Memory B cell (primary cell): ENCODE data around the gene CALD1.

Source experiments
- ATAC-seq: fragments of 150-1000 bp; cut with Tn5 transposase; 2 replicates; pipeline ENCODE4 v1.10.0; 2021; ENCODE audit warnings: low read depth, mild to moderate bottlenecking, moderate library complexity
- DNase-seq, 2 donors: peaks; one replicate each; pipeline ENCODE4 v3.0.0; 2022; ENCODE audit warnings: low spot score in 2 of 2
- H3K27ac Mint-ChIP-seq: one replicate; pipeline ENCODE4 v1.8.0; 2022; ENCODE audit warnings: mild to moderate bottlenecking, moderate library complexity, mixed read lengths
- H3K27me3 Mint-ChIP-seq: one replicate; pipeline ENCODE4 v1.8.0; 2022; ENCODE audit warnings: mixed read lengths
- H3K36me3 Mint-ChIP-seq: one replicate; pipeline ENCODE4 v1.8.0; 2022; ENCODE audit warnings: mild to moderate bottlenecking, mixed read lengths
- H3K4me1 Mint-ChIP-seq: one replicate; pipeline ENCODE4 v1.8.0; 2022; ENCODE audit warnings: mixed read lengths
- H3K4me3 Mint-ChIP-seq: one replicate; pipeline ENCODE4 v1.8.0; 2022; ENCODE audit warnings: mild to moderate bottlenecking, moderate library complexity, mixed read lengths
- H3K9me3 Mint-ChIP-seq: one replicate; pipeline ENCODE4 v1.8.0; 2022; ENCODE audit warnings: mixed read lengths

Gene CALD1

DNA sequence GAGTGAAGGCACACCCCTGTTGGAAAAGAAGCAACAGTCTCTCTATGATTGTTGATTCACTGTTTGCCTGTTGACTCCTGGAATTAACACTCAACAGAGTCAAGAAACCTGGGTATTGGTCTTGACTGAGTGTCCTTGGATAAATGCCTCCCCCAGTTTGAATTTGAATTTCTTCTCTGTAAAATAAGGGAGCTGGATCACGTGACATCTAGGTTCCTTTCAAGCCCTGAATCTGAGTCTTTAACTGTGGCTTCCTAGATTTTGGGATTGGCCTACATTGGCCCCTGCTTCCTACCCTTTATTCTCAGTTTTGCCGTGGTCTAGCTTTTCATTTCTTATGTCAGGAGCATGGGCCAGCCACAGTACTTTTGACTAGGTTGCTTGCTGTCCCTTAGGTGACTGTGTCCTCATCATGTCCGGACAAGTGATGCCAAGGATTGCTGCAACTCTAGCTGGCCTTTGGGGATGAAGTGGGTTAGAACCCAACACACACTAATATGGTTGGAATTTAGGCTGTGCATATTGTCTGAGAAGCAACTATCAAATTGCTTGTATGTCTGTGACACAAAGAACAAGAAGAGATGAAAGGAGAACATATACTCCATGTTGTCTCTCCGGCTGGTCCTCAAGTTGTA, 35.4 kb downstream of the CALD1 start:
- H3K27me3 Mint-ChIP-seq, result peaks cover 7% of the 10 kb centered on the region
- no peak overlapping the region for H3K27ac Mint-ChIP-seq
- no peaks in the 10 kb centered on the region for H3K36me3 Mint-ChIP-seq
- H3K4me3 Mint-ChIP-seq, result no peak overlapping the region
- no peaks in the 10 kb centered on the region for H3K9me3 Mint-ChIP-seq
- ATAC-seq, result no peak
- no peaks in the 10 kb centered on the region for H3K4me1 Mint-ChIP-seq
- DNase-seq, result no peak

DNA sequence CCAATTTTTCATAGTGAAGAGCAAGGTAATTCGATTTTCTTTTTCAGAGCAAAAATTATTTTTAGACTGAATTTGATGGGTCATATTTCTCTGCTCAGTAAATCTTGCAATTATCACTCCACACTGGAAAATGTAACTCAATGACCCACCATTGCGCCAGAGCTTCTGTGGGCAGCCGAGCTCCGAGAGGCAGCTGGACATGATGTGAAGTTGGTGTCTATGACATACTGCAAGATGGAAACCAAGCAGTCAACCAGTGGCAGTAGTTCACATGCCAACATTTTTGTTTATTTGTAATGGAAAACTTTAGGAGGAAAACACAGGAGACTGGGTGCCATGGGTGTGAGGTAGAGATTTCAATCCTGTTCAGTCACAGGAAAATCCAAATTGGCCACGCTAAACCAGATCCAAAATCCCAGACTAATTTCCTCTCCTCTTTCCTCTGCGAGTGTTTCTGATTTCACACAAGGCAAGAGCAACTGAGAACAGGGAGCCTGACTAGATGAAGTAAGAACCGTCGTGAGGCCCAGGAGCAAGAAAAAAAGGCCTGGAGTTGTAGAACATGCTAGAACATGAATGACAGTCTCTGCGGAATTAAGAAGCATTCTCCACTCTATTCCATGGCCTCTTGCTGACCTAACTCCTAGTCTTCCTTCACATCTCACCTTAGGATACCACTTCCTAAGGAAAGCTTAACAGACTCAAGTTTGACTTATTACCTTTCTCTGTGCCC, 39.3 kb downstream of the CALD1 start:
- ATAC-seq (no peak), DNase-seq (no peak)
- Mint-ChIP-seq H3K36me3 (no peaks in the 10 kb centered on the region), H3K4me1 (no peaks in the 10 kb centered on the region), H3K27me3 (peaks cover 3% of the 10 kb centered on the region), H3K4me3 (no peak overlapping the region), H3K9me3 (no peaks in the 10 kb centered on the region), H3K27ac (no peak overlapping the region)

DNA sequence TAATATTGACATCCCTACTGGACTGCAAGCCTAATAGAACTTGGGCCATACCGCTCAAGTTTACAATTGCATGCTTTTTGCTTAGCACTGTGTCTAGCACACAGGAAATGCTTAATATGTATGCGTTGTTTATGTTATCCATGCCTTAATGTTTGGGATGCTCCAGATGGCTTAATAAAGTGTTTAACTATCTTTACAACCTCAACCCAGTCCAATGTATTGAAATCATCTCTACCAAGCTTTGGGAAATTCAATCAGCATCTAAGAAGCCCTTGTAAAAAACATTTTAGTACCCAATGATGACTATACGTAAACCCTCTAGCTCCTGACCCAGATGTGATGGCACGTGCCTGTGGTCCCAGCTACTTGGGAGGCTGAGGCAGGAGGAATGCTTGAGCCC, 40.0 kb downstream of the CALD1 start:
- ATAC-seq, result no peak
- no peak overlapping the region for H3K27ac Mint-ChIP-seq

DNA sequence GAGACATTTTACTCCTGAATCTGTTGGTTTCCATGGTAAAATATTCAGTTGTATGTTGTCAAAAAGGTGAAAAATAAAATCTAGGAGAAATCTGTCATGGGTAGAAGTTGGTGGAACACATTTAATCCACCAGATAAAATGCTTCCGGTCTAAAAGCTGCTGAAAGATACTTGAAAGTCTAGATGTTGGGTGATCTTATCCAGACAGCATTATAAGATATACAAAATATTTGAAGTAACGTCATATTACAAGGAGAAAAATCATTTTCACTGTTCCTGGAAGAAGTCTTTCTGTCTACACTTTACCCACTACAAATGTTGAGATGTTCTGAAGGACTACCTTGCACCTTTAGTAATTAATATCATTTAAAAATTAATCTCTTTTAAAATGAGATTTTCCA, 40.9 kb downstream of the CALD1 start:
- no peaks in the 10 kb centered on the region for H3K4me1 Mint-ChIP-seq
- no peaks in the 10 kb centered on the region for H3K27me3 Mint-ChIP-seq
- DNase-seq (no peak), ATAC-seq (no peak)
- H3K27ac Mint-ChIP-seq, result no peak overlapping the region
- no peaks in the 10 kb centered on the region for H3K9me3 Mint-ChIP-seq
- no peaks in the 10 kb centered on the region for H3K36me3 Mint-ChIP-seq
- H3K4me3 Mint-ChIP-seq, result no peak overlapping the region

More for the DNA sequence above, 40.0 kb downstream of the CALD1 start:
- H3K27me3 Mint-ChIP-seq, result no peaks in the 10 kb centered on the region
- H3K36me3 Mint-ChIP-seq, result no peaks in the 10 kb centered on the region
- no peak for DNase-seq
- no peaks in the 10 kb centered on the region for H3K9me3 Mint-ChIP-seq
- H3K4me3 Mint-ChIP-seq, result no peak overlapping the region
- no peaks in the 10 kb centered on the region for H3K4me1 Mint-ChIP-seq

DNA sequence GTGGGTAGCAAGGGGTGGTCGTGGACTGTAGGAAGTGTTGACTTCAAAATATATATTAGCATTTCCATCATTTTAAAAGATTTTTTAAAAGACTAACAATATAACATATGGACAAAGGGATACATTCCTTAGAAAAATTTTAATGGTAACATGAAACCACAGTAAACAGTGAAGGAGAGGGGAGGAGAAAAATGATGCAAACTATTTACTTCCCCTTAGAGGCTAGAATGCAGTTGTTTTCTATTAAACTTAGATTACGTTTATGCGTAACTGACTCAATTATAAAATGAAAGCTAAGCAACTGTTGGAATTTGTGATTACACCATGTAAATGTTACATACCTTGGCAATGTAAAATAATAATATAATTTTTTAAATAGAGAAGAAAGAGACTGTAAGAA, 41.3 kb downstream of the CALD1 start:
- ATAC-seq (no peak), DNase-seq (no peak)
- Mint-ChIP-seq H3K9me3 (no peaks in the 10 kb centered on the region), H3K36me3 (no peaks in the 10 kb centered on the region), H3K27me3 (no peaks in the 10 kb centered on the region), H3K27ac (no peak overlapping the region), H3K4me1 (no peaks in the 10 kb centered on the region), H3K4me3 (no peak overlapping the region)

DNA sequence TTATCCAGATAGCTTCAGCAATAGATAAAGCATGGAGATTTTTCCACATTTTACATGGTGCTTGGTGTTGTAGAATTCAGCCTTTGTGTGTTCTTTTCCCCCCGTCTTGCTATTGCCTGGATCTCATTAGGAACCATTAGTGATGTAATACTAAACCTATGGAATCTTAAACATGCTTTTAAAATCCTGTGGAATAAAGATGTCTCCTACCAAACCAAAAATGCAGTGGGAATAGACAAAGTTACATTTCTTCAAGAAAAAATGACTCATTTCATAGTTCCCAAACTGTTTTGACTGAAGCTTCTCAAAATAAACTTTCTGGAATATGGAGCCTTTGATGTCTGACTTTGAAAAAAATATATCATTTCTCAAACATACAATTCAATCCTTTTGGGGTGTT, 44.0 kb downstream of the CALD1 start:
- no peaks in the 10 kb centered on the region for H3K27me3 Mint-ChIP-seq
- no peak for ATAC-seq
- no peak for DNase-seq
- H3K27ac Mint-ChIP-seq, result no peak overlapping the region
- no peaks in the 10 kb centered on the region for H3K4me1 Mint-ChIP-seq
- no peaks in the 10 kb centered on the region for H3K36me3 Mint-ChIP-seq
- H3K4me3 Mint-ChIP-seq, result no peak overlapping the region
- no peaks in the 10 kb centered on the region for H3K9me3 Mint-ChIP-seq

DNA sequence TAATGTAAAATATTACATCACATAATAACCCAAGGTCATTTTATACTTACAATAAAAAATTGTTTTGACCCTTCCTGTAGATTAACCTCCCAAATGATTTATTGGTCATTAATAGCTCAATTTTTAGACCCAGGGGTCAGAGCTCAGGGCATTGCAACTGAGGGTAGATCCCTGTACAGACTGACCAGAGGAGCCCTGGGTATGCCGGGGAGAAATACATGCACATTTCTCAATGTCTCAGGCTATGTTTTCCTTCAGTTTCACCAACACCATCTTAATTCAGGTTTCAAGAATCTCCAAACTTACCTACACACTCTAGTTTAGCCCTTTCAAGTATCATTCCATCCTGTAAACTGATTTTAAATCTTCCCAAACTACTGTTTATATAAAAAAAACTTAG, 46.2 kb downstream of the CALD1 start:
- ATAC-seq (no peak), DNase-seq (no peak)
- Mint-ChIP-seq H3K27me3 (peaks cover 2% of the 10 kb centered on the region), H3K9me3 (no peaks in the 10 kb centered on the region), H3K4me1 (no peaks in the 10 kb centered on the region), H3K36me3 (no peaks in the 10 kb centered on the region), H3K27ac (no peak overlapping the region), H3K4me3 (no peak overlapping the region)

DNA sequence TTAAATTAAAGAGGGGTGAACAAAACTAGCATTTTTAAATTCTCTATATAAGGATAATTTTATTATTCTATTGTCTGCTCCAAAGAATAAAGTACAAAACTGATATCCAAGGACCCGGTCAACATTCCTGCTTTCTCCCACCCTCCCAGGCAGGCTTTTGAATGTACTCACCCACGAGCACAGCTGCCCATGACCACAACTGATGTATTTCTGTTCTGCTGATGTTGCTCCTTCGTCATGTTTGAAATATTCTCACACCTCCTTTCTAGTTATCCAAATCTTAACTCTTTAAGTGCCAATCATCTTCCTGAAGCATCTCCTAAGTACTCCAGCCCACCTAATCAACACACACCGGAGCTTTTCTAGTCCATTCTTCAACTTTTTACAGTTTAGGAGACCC, 46.7 kb downstream of the CALD1 start:
- Mint-ChIP-seq H3K27ac (no peak overlapping the region), H3K4me3 (no peak overlapping the region), H3K36me3 (no peaks in the 10 kb centered on the region), H3K9me3 (no peaks in the 10 kb centered on the region), H3K27me3 (peaks cover 2% of the 10 kb centered on the region), H3K4me1 (no peaks in the 10 kb centered on the region)
- ATAC-seq (no peak), DNase-seq (no peak)

DNA sequence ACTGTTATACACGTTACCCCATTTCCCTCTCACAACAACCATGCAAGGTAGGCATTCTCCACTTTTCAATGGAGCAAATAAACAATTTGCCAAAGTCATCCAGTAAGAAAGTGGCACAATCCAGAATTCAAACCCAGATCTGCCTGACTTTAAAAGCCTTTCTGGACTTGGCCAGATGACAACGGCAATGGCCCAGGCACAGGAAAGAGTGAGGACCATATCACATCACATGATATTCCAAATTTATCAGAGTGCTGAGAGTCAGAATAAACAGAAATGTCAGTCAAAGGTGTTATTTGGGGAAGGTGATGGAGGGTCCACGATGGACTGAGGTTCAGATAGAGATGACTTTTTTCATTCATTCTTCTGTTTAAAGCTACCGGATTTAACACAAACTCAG, 48.0 kb downstream of the CALD1 start:
- Mint-ChIP-seq H3K27ac (no peak overlapping the region), H3K4me3 (no peak overlapping the region), H3K27me3 (peaks cover 3% of the 10 kb centered on the region), H3K9me3 (no peaks in the 10 kb centered on the region), H3K4me1 (no peaks in the 10 kb centered on the region), H3K36me3 (no peaks in the 10 kb centered on the region)
- ATAC-seq (no peak), DNase-seq (no peak)

DNA sequence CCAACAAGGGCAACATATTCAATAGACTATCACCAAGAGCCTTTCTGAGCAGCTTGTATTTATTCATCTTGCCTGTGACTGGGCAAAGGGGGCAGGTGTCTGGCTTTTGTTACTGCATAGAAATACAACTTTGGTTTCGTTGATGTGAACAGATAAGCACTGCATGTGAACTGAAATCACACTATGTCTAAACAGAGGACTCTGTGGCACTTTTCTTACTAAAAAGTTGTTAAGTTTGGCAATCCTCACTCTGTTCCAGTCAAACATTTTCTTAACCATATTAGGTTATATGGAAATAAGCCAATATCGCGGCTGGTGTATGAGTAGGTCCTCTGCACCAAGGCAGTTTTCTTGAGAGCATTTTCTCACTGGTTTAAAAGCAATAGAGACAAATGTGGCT, 48.5 kb downstream of the CALD1 start:
- H3K9me3 Mint-ChIP-seq, result no peaks in the 10 kb centered on the region
- ATAC-seq, result no peak
- DNase-seq, result no peak
- H3K4me3 Mint-ChIP-seq, result no peak overlapping the region
- H3K27me3 Mint-ChIP-seq, result peaks cover 3% of the 10 kb centered on the region
- H3K4me1 Mint-ChIP-seq, result no peaks in the 10 kb centered on the region
- no peak overlapping the region for H3K27ac Mint-ChIP-seq
- no peaks in the 10 kb centered on the region for H3K36me3 Mint-ChIP-seq

DNA sequence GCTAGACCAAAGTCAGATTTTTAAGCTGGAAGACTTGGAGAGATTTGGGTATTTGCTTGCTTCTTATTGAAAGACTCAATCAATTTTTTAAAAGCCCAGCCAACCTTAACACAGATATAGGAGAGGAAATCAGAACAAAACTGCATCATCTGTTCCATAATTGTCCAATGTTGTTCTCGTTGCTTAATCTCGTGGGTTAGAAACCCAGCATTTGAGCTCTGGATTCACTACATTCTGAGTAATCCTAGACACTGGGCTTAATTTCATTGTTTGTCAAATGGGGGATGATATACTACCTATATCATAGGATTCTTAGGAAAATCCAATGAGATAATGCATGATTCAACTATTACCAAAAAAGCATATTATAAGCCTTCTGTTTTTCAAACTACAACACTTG, 48.9 kb downstream of the CALD1 start:
- H3K27ac Mint-ChIP-seq, result no peak overlapping the region
- no peaks in the 10 kb centered on the region for H3K4me1 Mint-ChIP-seq
- ATAC-seq, result no peak
- no peak for DNase-seq
- peaks cover 3% of the 10 kb centered on the region for H3K27me3 Mint-ChIP-seq
- no peak overlapping the region for H3K4me3 Mint-ChIP-seq
- no peaks in the 10 kb centered on the region for H3K9me3 Mint-ChIP-seq
- no peaks in the 10 kb centered on the region for H3K36me3 Mint-ChIP-seq

DNA sequence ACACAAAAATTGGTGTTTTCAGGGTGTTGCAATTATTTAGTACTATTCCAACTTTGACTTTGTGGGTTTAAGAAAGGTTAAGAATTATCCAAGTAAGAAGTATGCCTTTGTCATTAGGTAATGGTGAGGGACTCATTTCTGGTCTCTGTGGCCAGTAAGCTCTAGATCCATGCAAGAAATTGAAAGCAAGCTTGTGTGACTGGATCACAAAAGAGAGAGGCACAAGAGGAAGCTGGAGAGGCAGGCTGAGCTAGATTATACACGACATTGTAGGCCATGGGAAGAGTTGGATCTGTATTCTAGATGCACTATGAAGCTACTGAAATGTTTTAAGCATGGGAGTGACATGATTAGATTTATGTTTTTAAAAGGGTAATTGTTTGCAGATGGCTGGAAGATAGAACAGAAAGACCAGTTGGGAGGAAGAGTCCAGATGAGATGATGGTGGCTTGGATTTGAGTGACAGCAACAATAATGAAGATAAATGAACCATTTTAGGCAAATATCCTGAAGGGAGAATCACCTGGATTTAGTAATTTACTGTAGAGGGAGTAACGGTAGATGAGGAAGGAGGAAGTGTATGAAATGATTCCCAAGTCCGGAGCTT, 50.0 kb downstream of the CALD1 start:
- H3K4me3 Mint-ChIP-seq, result no peak overlapping the region
- H3K27me3 Mint-ChIP-seq, result peaks cover 3% of the 10 kb centered on the region
- no peak for DNase-seq
- no peaks in the 10 kb centered on the region for H3K9me3 Mint-ChIP-seq
- no peaks in the 10 kb centered on the region for H3K4me1 Mint-ChIP-seq
- no peak overlapping the region for H3K27ac Mint-ChIP-seq
- H3K36me3 Mint-ChIP-seq, result no peaks in the 10 kb centered on the region
- no peak for ATAC-seq

DNA sequence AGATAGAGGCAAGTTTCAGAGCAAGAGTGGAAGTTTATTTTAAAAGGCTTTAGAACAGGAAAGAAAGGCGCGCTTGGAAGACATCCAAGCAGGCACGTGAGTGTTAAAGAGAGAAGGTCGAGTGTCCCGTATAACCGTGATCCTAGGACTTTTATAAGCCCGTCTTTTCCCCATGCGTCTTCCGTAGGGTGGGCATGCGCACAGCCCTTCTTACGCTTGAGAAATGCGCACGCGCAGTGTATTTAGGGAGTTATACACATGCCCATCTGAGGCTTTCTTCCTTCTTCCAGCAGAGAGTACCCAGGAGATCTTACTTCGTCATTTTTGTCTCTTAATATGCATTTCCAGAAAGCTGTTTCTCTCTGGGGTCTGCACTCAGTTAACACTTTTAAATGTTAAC, 52.4 kb downstream of the CALD1 start:
- Mint-ChIP-seq H3K4me1 (peaks cover 3% of the 10 kb centered on the region), H3K4me3 (peak overlapping the region; percentile 57)

DNA sequence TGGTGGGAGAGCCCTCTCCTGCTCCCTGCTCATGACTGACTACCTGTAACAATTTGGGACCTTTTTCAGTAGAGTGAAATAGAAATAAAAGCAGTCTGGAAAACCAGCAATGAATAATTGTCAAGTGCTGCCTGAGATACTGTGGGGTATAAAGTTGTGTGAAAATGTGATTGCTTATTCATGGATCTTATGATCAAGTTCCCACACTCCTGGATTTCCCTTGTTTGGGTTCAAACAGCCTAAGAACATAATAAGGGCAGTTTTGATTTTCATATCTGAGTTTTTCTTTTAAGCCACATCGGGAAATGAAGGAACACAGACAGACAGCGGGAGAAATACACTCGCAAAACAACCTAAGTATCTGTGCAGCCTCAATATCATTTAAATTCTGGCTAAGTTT, 52.9 kb downstream of the CALD1 start:
- H3K27me3 Mint-ChIP-seq, result peaks cover 3% of the 10 kb centered on the region
- DNase-seq (no peak), ATAC-seq (no peak)
- no peaks in the 10 kb centered on the region for H3K36me3 Mint-ChIP-seq
- no peak overlapping the region for H3K27ac Mint-ChIP-seq
- H3K9me3 Mint-ChIP-seq, result no peaks in the 10 kb centered on the region
- H3K4me1 Mint-ChIP-seq, result peaks cover 3% of the 10 kb centered on the region
- no peak overlapping the region for H3K4me3 Mint-ChIP-seq

More for the DNA sequence above, 52.4 kb downstream of the CALD1 start:
- H3K27ac Mint-ChIP-seq, result no peak overlapping the region
- H3K9me3 Mint-ChIP-seq, result no peaks in the 10 kb centered on the region
- DNase-seq, result no peak
- no peaks in the 10 kb centered on the region for H3K36me3 Mint-ChIP-seq
- peaks cover 3% of the 10 kb centered on the region for H3K27me3 Mint-ChIP-seq
- no peak for ATAC-seq
